ENCODE measurements around the gene NAALADL2.
"Not testable (repeated sequence)": the region's sequence is repeated elsewhere in the genome, so short reads cannot be mapped to it uniquely, and the experiment has no call there.

Gene NAALADL2

GRCh38 chr3:175605851-175606250 lies 746.7 kb downstream of the NAALADL2 start:
- H3K4me1 ChIP-seq (ENCODE audit: control insufficient read depth, insufficient read depth, low read length) = no peaks in the 10 kb centered on the region
- H3K4me3 ChIP-seq (ENCODE audit: low read length) = no peak overlapping the region
- H3K27me3 ChIP-seq (replicated peaks; ENCODE audit: control insufficient read depth, insufficient read depth, low read length) = no peaks in the 10 kb centered on the region
- no peaks in the 10 kb centered on the region for H3K9me3 ChIP-seq (ENCODE audit: control insufficient read depth, low read length)
- H3K9ac ChIP-seq (ENCODE audit: low read length) = no peak overlapping the region
- no peaks in the 10 kb centered on the region for H3K36me3 ChIP-seq (ENCODE audit: control insufficient read depth, insufficient read depth, low read length, severe bottlenecking)
- peak; percentile 13 for DNase-seq (ENCODE audit: low read depth)

- no peaks in the 10 kb centered on the region for H3K36me3 ChIP-seq (ENCODE audit: control insufficient read depth, insufficient read depth, low read length, severe bottlenecking)
- no peak overlapping the region for H3K9ac ChIP-seq (ENCODE audit: low read length)
- no peak overlapping the region for H3K4me3 ChIP-seq (ENCODE audit: low read length)
- no peak for DNase-seq (ENCODE audit: low read depth)
- H3K9me3 ChIP-seq (ENCODE audit: control insufficient read depth, low read length) = no peaks in the 10 kb centered on the region
- H3K27me3 ChIP-seq (replicated peaks; ENCODE audit: control insufficient read depth, insufficient read depth, low read length) = no peaks in the 10 kb centered on the region
- H3K4me1 ChIP-seq (ENCODE audit: control insufficient read depth, insufficient read depth, low read length) = no peaks in the 10 kb centered on the region
Observed at GRCh38 chr3:175606650-175607318, 747.6 kb downstream of the NAALADL2 start.

- no peak overlapping the region for H3K4me3 ChIP-seq (ENCODE audit: low read length)
- no peaks in the 10 kb centered on the region for H3K27me3 ChIP-seq (replicated peaks; ENCODE audit: control insufficient read depth, insufficient read depth, low read length)
- no peaks in the 10 kb centered on the region for H3K36me3 ChIP-seq (ENCODE audit: control insufficient read depth, insufficient read depth, low read length, severe bottlenecking)
- H3K9me3 ChIP-seq (ENCODE audit: control insufficient read depth, low read length) = no peaks in the 10 kb centered on the region
- H3K4me1 ChIP-seq (ENCODE audit: control insufficient read depth, insufficient read depth, low read length) = no peaks in the 10 kb centered on the region
- no peak overlapping the region for H3K9ac ChIP-seq (ENCODE audit: low read length)
- no peak for DNase-seq (ENCODE audit: low read depth)
Observed at GRCh38 chr3:175608356-175608755, 749.2 kb downstream of the NAALADL2 start.

GRCh38 chr3:175608911-175609310 lies 749.8 kb downstream of the NAALADL2 start:
- Histone ChIP-seq H3K9me3 (ENCODE audit: control insufficient read depth, low read length) (no peaks in the 10 kb centered on the region), H3K4me1 (ENCODE audit: control insufficient read depth, insufficient read depth, low read length) (no peaks in the 10 kb centered on the region), H3K9ac (ENCODE audit: low read length) (no peak overlapping the region), H3K27me3 (replicated peaks; ENCODE audit: control insufficient read depth, insufficient read depth, low read length) (no peaks in the 10 kb centered on the region), H3K4me3 (ENCODE audit: low read length) (no peak overlapping the region), H3K36me3 (ENCODE audit: control insufficient read depth, insufficient read depth, low read length, severe bottlenecking) (no peaks in the 10 kb centered on the region)
- DNase-seq (ENCODE audit: low read depth) = no peak

- Histone ChIP-seq H3K9me3 (ENCODE audit: control insufficient read depth, low read length) (no peaks in the 10 kb centered on the region), H3K9ac (ENCODE audit: low read length) (no peak overlapping the region), H3K4me1 (ENCODE audit: control insufficient read depth, insufficient read depth, low read length) (no peaks in the 10 kb centered on the region), H3K27me3 (replicated peaks; ENCODE audit: control insufficient read depth, insufficient read depth, low read length) (no peaks in the 10 kb centered on the region), H3K36me3 (ENCODE audit: control insufficient read depth, insufficient read depth, low read length, severe bottlenecking) (no peaks in the 10 kb centered on the region), H3K4me3 (ENCODE audit: low read length) (no peak overlapping the region)
- DNase-seq (ENCODE audit: low read depth) = no peak
Observed at GRCh38 chr3:175612487-175613196, 753.5 kb downstream of the NAALADL2 start.

GRCh38 chr3:175614107-175614506 lies 755.0 kb downstream of the NAALADL2 start:
- H3K36me3 ChIP-seq (ENCODE audit: control insufficient read depth, insufficient read depth, low read length, severe bottlenecking); H3K4me1 ChIP-seq (ENCODE audit: control insufficient read depth, insufficient read depth, low read length); DNase-seq (ENCODE audit: low read depth); H3K9me3 ChIP-seq (ENCODE audit: control insufficient read depth, low read length); H3K4me3 ChIP-seq (ENCODE audit: low read length); H3K27me3 ChIP-seq (replicated peaks; ENCODE audit: control insufficient read depth, insufficient read depth, low read length); H3K9ac ChIP-seq (ENCODE audit: low read length): not testable (repeated sequence)

DNA sequence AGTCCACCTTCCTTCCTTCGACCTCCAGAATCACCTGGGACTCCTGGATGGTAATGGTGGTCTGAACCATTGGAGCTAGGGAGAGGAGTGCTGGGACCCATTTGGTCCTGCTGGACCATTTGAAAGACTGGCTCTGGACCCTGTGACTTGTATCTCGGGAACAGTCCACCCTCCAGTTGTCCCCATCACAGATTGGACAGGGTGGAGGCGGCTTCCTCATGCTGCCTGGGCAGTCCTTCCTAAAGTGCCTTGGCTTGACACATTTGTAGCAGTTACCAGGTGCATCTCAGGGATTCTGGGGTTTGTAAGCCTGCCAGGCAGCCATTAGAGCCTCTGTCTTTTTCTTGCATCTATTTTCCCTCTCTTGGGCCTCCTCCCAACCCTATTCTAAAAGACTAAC lies 758.1 kb downstream of the NAALADL2 start:
- Histone ChIP-seq H3K4me3 (ENCODE audit: low read length) (no peak overlapping the region), H3K9ac (ENCODE audit: low read length) (no peak overlapping the region)

GRCh38 chr3:175619369-175619768 lies 760.2 kb downstream of the NAALADL2 start:
- Histone ChIP-seq H3K4me1 (ENCODE audit: control insufficient read depth, insufficient read depth, low read length) (no peaks in the 10 kb centered on the region), H3K9me3 (ENCODE audit: control insufficient read depth, low read length) (no peaks in the 10 kb centered on the region), H3K4me3 (ENCODE audit: low read length) (no peak overlapping the region), H3K36me3 (ENCODE audit: control insufficient read depth, insufficient read depth, low read length, severe bottlenecking) (no peaks in the 10 kb centered on the region), H3K9ac (ENCODE audit: low read length) (no peak overlapping the region), H3K27me3 (replicated peaks; ENCODE audit: control insufficient read depth, insufficient read depth, low read length) (no peaks in the 10 kb centered on the region)
- DNase-seq (ENCODE audit: low read depth) = no peak

More for the DNA sequence above, 758.1 kb downstream of the NAALADL2 start:
- H3K4me1 ChIP-seq (ENCODE audit: control insufficient read depth, insufficient read depth, low read length) = no peaks in the 10 kb centered on the region
- no peaks in the 10 kb centered on the region for H3K9me3 ChIP-seq (ENCODE audit: control insufficient read depth, low read length)
- no peaks in the 10 kb centered on the region for H3K27me3 ChIP-seq (replicated peaks; ENCODE audit: control insufficient read depth, insufficient read depth, low read length)
- H3K36me3 ChIP-seq (ENCODE audit: control insufficient read depth, insufficient read depth, low read length, severe bottlenecking) = no peaks in the 10 kb centered on the region
- no peak for DNase-seq (ENCODE audit: low read depth)

DNA sequence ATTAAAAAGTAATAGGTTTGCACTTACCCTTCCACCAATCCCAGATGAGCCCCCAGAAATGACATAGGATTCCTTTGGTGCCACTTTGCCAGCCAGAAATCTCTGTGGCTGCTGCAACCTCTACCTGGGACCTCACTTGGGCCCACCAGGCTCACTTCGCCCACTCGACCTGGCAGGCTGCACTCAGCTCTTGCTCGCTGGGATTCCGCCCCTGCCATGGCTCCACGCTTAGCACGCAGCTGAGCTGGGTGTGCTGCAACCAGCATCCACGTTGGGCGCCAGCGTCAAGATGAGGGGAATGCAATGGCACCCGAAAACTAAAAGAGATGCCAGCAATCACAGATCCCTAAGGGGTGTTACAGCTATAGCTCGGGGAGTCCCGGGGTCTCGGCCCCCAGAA lies 761.0 kb downstream of the NAALADL2 start:
- Histone ChIP-seq H3K4me3 (ENCODE audit: low read length) (no peak overlapping the region), H3K4me1 (ENCODE audit: control insufficient read depth, insufficient read depth, low read length) (no peaks in the 10 kb centered on the region), H3K36me3 (ENCODE audit: control insufficient read depth, insufficient read depth, low read length, severe bottlenecking) (no peaks in the 10 kb centered on the region), H3K9ac (ENCODE audit: low read length) (no peak overlapping the region), H3K9me3 (ENCODE audit: control insufficient read depth, low read length) (no peaks in the 10 kb centered on the region), H3K27me3 (replicated peaks; ENCODE audit: control insufficient read depth, insufficient read depth, low read length) (no peaks in the 10 kb centered on the region)
- DNase-seq (ENCODE audit: low read depth) = no peak

GRCh38 chr3:175620532-175620931 lies 761.4 kb downstream of the NAALADL2 start:
- Histone ChIP-seq H3K27me3 (replicated peaks; ENCODE audit: control insufficient read depth, insufficient read depth, low read length) (no peaks in the 10 kb centered on the region), H3K9me3 (ENCODE audit: control insufficient read depth, low read length) (no peaks in the 10 kb centered on the region), H3K4me3 (ENCODE audit: low read length) (no peak overlapping the region), H3K4me1 (ENCODE audit: control insufficient read depth, insufficient read depth, low read length) (no peaks in the 10 kb centered on the region), H3K9ac (ENCODE audit: low read length) (no peak overlapping the region), H3K36me3 (ENCODE audit: control insufficient read depth, insufficient read depth, low read length, severe bottlenecking) (no peaks in the 10 kb centered on the region)
- DNase-seq (ENCODE audit: low read depth) = no peak

DNA sequence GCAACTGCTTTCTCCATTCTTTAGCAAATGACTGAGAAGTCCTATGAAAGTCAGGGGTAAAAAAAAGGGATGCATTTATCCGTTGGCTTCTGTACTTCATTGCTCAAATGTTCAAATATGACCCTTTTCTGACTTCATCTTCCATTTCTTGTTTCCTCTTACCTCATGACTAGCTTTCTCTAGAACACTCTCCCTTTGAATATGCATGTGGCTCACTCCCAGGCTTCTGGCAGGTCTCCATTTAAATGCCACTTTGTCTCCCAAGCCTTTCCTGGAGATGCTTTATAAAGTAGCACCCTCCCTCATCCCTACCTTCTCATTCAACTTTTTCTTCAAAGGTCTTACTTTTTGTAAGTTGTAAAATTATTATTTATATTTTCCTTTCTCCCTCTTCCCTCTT lies 781.8 kb downstream of the NAALADL2 start:
- Histone ChIP-seq H3K4me1 (ENCODE audit: control insufficient read depth, insufficient read depth, low read length) (no peaks in the 10 kb centered on the region), H3K36me3 (ENCODE audit: control insufficient read depth, insufficient read depth, low read length, severe bottlenecking) (no peaks in the 10 kb centered on the region)

More for the DNA sequence above, 781.8 kb downstream of the NAALADL2 start:
- no peak for DNase-seq (ENCODE audit: low read depth)
- no peak overlapping the region for H3K4me3 ChIP-seq (ENCODE audit: low read length)
- no peaks in the 10 kb centered on the region for H3K27me3 ChIP-seq (replicated peaks; ENCODE audit: control insufficient read depth, insufficient read depth, low read length)
- H3K9ac ChIP-seq (ENCODE audit: low read length) = no peak overlapping the region
- H3K9me3 ChIP-seq (ENCODE audit: control insufficient read depth, low read length) = no peaks in the 10 kb centered on the region

Data from adipocyte (in vitro differentiated cells).